Gastrocnemius medialis (tissue), 4 donors: Measurements from ENCODE around the gene ARRDC3. TPM values are rescaled to one million over a fixed set of nuclear protein-coding genes. Genes with fewer than 3 reads are reported as not detected.
"Not testable (repeated sequence)": the region's sequence is repeated elsewhere in the genome, so short reads cannot be mapped to it uniquely, and the experiment has no call there.

ENCODE experiments used
- ATAC-seq, 2 donors: fragments of 150-250 bp; one replicate each; pipeline ENCODE4 v1.9.1; 2016
- DNase-seq, 2 donors: peaks; one replicate each; pipeline ENCODE4 v3.0.0-alpha.2; 2019
- H3K27ac ChIP-seq, 4 donors: fragments of 200-600 bp; sonication (generic); 1 replicate in 1 of 4; 2 replicates in 3 of 4; pipeline ENCODE4 v1.5.1; 2016 to 2018; ENCODE audit warnings: mild to moderate bottlenecking in 2 of 4, moderate library complexity in 1 of 4
- H3K27me3 ChIP-seq, 3 donors: fragments of 200-600 bp; sonication (generic) in 2 of 3; 1 replicate in 1 of 3; 2 replicates in 2 of 3; pipeline versions ENCODE4 v1.5.1 to v1.6.0; 2016 to 2019; ENCODE audit warnings: mild to moderate bottlenecking in 1 of 3, moderate library complexity in 1 of 3
- H3K36me3 ChIP-seq, 2 donors: fragments of 200-600 bp; sonication (generic) in 1 of 2; one replicate each; pipeline ENCODE4 v1.5.1; 2017 to 2018
- H3K4me1 ChIP-seq, 2 donors: fragments of 200-600 bp; sonication (generic) in 1 of 2; one replicate each; pipeline ENCODE4 v1.5.1; 2016 to 2017; ENCODE audit warnings: mild to moderate bottlenecking in 2 of 2
- H3K4me3 ChIP-seq, 4 donors: fragments of 200-600 bp; sonication (generic) in 3 of 4; 1 replicate in 1 of 4; 2 replicates in 3 of 4; pipeline ENCODE4 v1.5.1; 2016 to 2019; ENCODE audit warnings: mild to moderate bottlenecking in 2 of 4
- H3K9me3 ChIP-seq, 3 donors: fragments of 200-600 bp; sonication (generic) in 2 of 3; 1 replicate in 1 of 3; 2 replicates in 2 of 3; pipeline ENCODE4 v1.5.1; 2016 to 2019
- POLR2A ChIP-seq, 2 donors: fragments of 450-650 bp; IDR thresholded peaks; one replicate each; pipeline ENCODE4 v1.6.1; 2017; ENCODE audit warnings: antibody characterized with exemption in 2 of 2, mild to moderate bottlenecking in 2 of 2, moderate library complexity in 2 of 2
- in situ Hi-C, 4 donors: fragments of 200-750 bp; cut with MboI; loops; one replicate each; pipeline versions ENCODE4 v1.15.0 to v1.8.0; 2017; ENCODE audit warnings: low sequenced_read_pairs in 4 of 4
- intact Hi-C: fragments of 100-400 bp; cut with DNase I; formaldehyde crosslinking; loops from one replicate; pipeline ENCODE4 v1.15.1; 2023; ENCODE audit warnings: low total_unique reads
- total RNA-seq, 4 donors: library from RNA; depleted of rRNA; stranded (reverse); fragments of >200 nt; gene quantifications; one replicate each; pipeline versions ENCODE4 v1.1.0 to v1.2.3, GENCODE V29; 2016
- TF ChIP-seq, protein P1 (sequence below), 5 experiments: fragments of 450-650 bp in 3 of 5; fragments of 200-600 bp in 2 of 5; sonication (generic) in 2 of 5; IDR thresholded peaks in 4 of 5; conservative IDR thresholded peaks in 1 of 5; 1 replicate in 4 of 5; 2 replicates in 1 of 5; pipeline ENCODE4 v1.5.1; 2016 to 2019; ENCODE audit warnings: antibody characterized with exemption in 5 of 5, mild to moderate bottlenecking in 3 of 5, moderate library complexity in 3 of 5

The ARRDC3 gene
- total RNA-seq, 4 donors from 2014 or later, result 64.1 to 116 (median 87.7) TPM

DNA sequence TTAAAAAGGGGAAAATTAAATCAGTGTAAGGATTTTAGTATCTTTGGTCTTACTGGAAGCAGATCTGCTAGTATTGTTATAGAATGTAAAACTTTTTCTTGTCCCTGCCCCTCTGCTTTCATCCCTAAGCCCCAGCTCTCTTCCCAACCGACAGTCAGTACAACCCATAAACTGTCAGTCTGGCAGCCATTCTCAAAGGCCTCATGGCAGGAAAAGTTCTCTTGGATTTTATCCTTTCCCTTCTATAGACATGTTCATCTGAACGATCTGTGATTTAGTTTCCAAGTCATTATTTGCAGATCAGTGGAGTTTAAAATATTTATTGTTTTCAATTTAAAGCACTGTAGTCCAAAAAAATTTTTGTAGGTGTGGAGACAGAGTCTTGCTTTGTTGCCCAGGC lies 39.2 kb downstream of the ARRDC3 start:
- in situ Hi-C loops, result no loop called here
- no peak for ATAC-seq

DNA sequence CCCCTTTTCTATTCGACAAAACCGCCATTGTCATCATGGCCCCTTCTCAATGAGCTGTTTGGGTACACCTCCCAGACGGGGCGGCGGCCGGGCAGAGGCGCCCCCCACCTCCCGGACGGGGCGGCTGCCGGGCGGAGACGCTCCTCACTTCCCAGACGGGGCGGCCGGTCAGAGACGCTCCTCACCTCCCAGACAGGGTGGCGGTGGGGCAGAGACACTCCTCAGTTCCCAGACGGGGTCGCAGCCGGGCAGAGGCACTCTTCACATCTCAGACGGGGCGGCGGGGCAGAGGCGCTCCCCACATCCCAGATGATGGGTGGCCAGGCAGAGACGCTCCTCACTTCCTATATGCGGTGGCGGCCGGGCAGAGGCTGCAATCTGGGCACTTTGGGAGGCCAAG lies 40.2 kb downstream of the ARRDC3 start:
- in situ Hi-C loops, DNase-seq, H3K27me3 ChIP-seq, H3K9me3 ChIP-seq, H3K4me1 ChIP-seq, H3K36me3 ChIP-seq, H3K27ac ChIP-seq, H3K4me3 ChIP-seq, ATAC-seq, intact Hi-C loops: not testable (repeated sequence)

More for the DNA sequence above, 39.2 kb downstream of the ARRDC3 start:
- no peak overlapping the region for H3K27ac ChIP-seq
- DNase-seq, result no peak
- intact Hi-C loops, result no loop called here
- no peaks in the 10 kb centered on the region for H3K27me3 ChIP-seq
- H3K4me3 ChIP-seq, result no peak overlapping the region
- H3K36me3 ChIP-seq, result no peaks in the 10 kb centered on the region
- TF ChIP-seq, protein P1, sequence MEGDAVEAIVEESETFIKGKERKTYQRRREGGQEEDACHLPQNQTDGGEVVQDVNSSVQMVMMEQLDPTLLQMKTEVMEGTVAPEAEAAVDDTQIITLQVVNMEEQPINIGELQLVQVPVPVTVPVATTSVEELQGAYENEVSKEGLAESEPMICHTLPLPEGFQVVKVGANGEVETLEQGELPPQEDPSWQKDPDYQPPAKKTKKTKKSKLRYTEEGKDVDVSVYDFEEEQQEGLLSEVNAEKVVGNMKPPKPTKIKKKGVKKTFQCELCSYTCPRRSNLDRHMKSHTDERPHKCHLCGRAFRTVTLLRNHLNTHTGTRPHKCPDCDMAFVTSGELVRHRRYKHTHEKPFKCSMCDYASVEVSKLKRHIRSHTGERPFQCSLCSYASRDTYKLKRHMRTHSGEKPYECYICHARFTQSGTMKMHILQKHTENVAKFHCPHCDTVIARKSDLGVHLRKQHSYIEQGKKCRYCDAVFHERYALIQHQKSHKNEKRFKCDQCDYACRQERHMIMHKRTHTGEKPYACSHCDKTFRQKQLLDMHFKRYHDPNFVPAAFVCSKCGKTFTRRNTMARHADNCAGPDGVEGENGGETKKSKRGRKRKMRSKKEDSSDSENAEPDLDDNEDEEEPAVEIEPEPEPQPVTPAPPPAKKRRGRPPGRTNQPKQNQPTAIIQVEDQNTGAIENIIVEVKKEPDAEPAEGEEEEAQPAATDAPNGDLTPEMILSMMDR (IDR thresholded peaks at IDR 0.05 in 4 of 5, conservative IDR thresholded peaks at IDR 0.05 in 1 of 5), result no peak
- no peak for TF ChIP-seq POLR2A (IDR thresholded peaks at IDR 0.05)
- no peaks in the 10 kb centered on the region for H3K9me3 ChIP-seq
- H3K4me1 ChIP-seq, result no peaks in the 10 kb centered on the region

- no peaks in the 10 kb centered on the region for H3K36me3 ChIP-seq
- ATAC-seq (no peak), DNase-seq (no peak)
- no peaks in the 10 kb centered on the region for H3K9me3 ChIP-seq
- H3K27ac ChIP-seq, result no peak overlapping the region
- TF ChIP-seq POLR2A (IDR thresholded peaks at IDR 0.05), result no peak
- TF ChIP-seq, protein P1 (IDR thresholded peaks at IDR 0.05 in 4 of 5, conservative IDR thresholded peaks at IDR 0.05 in 1 of 5), result no peak
- intact Hi-C loops (no loop called here), in situ Hi-C loops (no loop called here)
- no peak overlapping the region for H3K4me3 ChIP-seq
- H3K27me3 ChIP-seq, result no peaks in the 10 kb centered on the region
- no peaks in the 10 kb centered on the region for H3K4me1 ChIP-seq
Observed at GRCh38 chr5:91341154-91341553, 42.0 kb downstream of the ARRDC3 start.

DNA sequence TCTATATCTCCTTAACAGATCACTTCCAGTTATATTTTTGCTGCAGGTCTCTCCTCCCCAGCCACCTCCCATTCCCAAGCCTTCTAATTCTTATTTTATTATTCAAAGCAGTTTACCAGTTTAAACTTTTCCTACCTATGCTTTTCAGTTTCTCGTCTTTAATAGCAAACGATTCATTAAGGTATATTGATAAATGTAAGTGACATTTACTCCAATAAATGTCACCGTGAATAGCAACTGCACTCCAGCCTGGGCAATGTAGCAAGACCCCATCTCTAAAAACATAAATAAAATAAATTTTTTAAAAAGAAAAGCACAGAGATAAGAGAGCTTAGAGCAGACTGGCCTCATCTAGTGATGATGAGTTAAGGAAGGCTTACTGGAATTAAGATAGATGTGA lies 42.6 kb downstream of the ARRDC3 start:
- TF ChIP-seq, protein P1 (IDR thresholded peaks at IDR 0.05 in 4 of 5, conservative IDR thresholded peaks at IDR 0.05 in 1 of 5), result no peak
- no peak for TF ChIP-seq POLR2A (IDR thresholded peaks at IDR 0.05)
- in situ Hi-C loops, result no loop called here
- H3K4me3 ChIP-seq, result no peak overlapping the region
- H3K27ac ChIP-seq, result no peak overlapping the region
- no peaks in the 10 kb centered on the region for H3K9me3 ChIP-seq
- H3K36me3 ChIP-seq, result no peaks in the 10 kb centered on the region
- H3K4me1 ChIP-seq, result no peaks in the 10 kb centered on the region
- no peaks in the 10 kb centered on the region for H3K27me3 ChIP-seq
- intact Hi-C loops, result no loop called here
- ATAC-seq (no peak), DNase-seq (no peak)

DNA sequence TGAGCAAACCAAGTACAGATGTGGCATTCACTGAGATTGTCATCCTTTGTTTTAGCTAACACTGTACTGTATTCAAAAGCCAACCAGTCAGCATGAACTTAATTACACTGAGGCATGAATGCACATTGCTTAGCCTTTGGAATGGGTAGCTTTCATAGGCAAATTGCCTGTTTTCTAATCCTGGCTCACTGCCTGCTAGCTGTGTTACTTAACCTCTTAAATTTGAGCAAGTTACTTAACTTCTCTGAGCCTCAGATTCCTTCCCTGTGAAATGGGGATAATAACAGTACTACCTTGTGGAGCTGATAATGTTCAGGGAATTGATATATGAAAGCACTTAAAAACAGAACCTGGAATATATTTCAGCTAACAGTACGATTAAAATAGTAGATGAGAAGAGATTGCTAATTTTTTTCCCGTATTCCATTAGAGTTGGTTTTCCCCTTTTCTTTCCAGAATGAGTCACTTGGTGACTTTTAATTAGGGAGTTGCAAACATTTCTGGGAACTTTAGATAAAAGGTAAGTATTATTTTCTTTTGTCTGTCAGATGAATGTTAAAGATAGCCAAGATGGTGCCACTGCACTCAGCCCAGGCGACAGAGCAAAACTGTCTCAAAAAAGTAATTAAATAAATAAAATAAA lies 43.9 kb downstream of the ARRDC3 start:
- no peak for TF ChIP-seq POLR2A (IDR thresholded peaks at IDR 0.05)
- TF ChIP-seq, protein P1 (IDR thresholded peaks at IDR 0.05 in 4 of 5, conservative IDR thresholded peaks at IDR 0.05 in 1 of 5), result no peak
- Histone ChIP-seq H3K27me3 (no peaks in the 10 kb centered on the region), H3K4me3 (no peak overlapping the region), H3K4me1 (no peaks in the 10 kb centered on the region), H3K36me3 (no peaks in the 10 kb centered on the region), H3K27ac (no peak overlapping the region), H3K9me3 (no peaks in the 10 kb centered on the region)
- in situ Hi-C loops, result no loop called here
- ATAC-seq, result no peak
- no peak for DNase-seq
- intact Hi-C loops, result no loop called here
